SK-N-MC (cell line): Measurements from ENCODE around the gene PROM2.

Experiments
- FOXP2 ChIP-seq: optimal IDR thresholded peaks from 2 replicates; pipeline ENCODE3; 2011; ENCODE audit warnings: mild to moderate bottlenecking, moderate library complexity; ENCODE audit not compliant: insufficient read depth; ENCODE audit errors: extremely low read length, control extremely low read depth
- POLR2AphosphoS5 ChIP-seq: IDR thresholded peaks from 2 replicates; pipeline ENCODE4 v1.6.1; 2012; ENCODE audit warnings: mild to moderate bottlenecking, low read depth, low read length, borderline replicate concordance

GRCh38 chr2:95336406-95336805, 62.2 kb downstream of the PROM2 start:
- TF ChIP-seq POLR2AphosphoS5 (no peak), FOXP2 (no peak)
